ENCODE results near the gene PCMTD2. TPM values are rescaled to one million over a fixed set of nuclear protein-coding genes. Genes with fewer than 3 reads are reported as not detected.

The PCMTD2 gene
- polyA plus RNA-seq, 10 donors = 44.3 to 89.0 (median 58.3) TPM

DNA sequence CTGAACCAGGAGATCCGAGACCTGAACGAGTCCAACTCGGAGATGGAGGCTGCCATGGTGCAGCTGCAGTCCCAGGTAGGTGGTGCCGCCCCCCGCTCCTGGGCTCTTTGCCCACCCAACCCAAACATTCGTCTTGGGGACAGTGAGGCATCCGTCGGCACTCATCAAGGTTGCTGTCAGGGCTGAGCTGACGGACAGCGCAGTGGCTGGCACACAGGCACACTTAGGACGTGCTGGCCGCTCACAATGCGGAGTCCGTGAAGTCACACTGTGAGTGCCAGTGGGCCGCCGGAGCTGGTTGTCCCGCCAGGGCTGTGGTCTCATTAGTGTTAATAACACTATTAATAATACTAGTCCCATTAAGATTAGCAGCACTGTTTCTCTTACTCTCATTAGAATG is 18.2 kb upstream of the PCMTD2 start:
- no peak for DNase-seq

DNA sequence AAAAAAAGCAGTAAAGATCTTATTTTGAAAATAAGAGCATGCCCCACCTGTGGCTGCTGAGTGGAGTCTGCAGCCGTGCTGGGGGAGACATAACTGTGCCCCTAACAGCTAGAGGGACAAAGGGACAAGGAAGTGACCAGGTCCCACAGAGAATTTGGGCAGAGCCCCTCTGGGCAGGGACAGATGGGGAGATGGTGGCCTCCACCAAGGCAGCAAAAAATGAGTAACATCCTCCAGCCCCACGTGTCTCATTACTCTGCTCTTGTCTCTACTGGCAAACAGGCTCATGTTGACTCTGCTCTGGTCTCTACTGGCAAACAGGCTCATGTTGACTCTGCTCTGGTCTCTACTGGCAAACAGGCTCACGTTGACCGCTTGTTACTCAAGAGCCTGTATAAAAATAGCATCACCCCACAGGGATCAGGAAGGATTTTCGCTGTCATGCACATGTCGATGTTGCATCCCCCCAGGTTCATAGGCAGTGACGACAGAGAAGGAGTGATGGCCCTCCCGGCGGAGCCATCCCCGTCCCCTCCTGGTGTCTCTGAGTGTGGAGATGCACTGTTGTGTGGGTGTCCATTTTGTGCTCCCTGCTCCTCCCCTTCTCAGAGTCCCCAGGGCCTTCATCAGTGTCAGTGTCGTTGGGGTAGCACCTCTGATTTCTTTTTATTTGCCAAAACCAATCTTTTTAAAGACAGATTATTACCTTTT is 17.3 kb upstream of the PCMTD2 start:
- no peak for DNase-seq

DNA sequence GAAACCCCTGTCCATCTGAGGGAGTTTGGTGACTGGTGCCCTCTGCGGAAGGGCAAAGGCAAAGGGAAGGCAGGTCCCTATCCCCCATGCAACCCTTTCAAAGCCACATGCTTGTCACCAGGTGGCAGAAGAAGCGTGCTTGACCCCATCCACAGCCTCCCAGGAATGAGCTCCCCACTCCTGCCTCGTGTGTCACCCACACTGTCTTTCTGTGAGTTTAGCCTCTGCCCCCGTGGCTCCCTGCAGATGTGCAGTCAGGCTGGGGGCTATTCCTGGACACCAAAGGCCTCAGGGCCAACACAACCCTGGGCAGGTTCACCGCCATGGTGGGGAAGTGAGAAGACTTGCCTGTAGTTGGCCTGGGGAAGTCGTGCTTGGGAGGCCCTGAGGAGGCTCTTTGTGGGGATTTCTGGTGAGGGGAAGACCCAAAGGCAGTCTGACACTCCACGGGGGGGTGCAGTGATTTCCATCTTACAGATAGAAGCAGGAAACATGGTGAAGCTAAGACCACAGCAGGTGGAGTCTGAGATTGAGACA is 16.6 kb upstream of the PCMTD2 start:
- DNase-seq = no peak

DNA sequence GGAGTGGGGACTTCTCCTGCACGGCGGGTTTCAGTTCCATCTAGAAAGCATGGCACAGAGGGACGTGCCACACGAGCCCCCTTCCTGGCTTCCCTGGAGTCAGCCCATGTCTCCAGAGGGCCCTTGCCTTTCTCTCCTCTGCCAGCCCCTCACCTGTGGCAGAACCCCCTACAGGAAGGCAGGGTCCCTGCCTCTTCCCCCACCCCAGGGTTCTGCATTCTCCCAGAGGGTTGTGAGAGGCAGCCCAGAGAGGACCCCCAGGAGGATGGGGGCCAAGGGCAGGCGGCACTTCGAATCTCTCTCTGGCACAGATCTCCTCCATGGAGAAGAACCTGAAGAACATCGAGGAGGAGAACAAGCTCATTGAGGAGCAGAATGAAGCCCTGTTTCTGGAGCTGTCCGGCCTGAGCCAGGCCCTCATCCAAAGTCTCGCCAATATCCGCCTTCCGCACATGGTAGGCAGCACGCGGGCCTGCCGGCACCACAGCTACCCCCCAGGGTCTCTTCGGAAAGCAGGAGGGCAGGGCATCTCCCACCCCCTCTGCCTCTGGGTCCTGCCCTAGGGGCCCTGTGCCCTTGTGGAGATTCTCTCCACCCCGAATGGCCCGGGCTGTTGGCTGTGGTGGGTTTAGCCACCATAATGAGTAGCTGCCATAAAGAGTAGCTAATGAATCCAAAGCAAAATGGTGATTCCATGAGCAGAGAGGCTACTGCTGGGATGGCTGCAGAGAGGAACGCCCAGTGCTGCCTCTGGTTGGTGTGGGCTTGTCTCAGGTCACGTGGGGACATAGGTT is 15.9 kb upstream of the PCMTD2 start:
- DNase-seq = no peak

DNA sequence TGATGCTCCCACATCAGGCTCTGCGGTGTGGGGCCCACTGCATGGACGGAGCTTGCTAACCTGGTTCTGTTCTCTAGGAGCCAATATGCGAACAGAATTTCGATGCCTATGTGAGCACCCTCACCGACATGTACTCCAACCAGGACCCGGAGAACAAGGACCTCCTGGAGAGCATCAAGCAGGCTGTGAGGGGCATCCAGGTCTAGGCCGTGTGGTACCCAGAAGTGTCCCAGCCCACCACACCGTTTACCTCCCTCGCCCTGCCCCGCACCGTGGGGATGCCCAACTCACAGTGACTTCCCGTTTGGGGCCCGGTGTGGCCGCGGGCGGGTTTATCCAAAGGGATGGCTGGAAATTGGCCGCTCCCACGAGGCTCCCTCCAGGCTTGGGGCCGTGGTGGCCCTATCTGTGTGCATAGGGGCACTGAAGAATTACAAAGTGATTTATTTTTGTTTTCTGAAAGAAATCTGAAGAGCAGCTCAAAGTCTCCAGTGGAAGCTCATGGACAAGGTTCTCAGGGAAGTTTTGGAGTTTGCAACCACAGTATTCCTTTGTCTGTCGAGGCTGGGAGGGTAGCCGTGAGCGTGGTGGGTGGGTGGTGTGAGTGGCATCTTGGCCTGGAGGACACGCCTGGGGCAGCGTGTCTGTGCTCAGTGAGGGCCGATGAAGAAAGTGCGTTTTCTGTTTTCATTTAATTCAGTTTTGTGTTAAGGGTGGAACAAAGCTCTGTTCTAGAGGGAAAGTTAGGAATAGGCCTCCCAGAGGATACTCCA is 15.1 kb upstream of the PCMTD2 start:
- DNase-seq = no peak

DNA sequence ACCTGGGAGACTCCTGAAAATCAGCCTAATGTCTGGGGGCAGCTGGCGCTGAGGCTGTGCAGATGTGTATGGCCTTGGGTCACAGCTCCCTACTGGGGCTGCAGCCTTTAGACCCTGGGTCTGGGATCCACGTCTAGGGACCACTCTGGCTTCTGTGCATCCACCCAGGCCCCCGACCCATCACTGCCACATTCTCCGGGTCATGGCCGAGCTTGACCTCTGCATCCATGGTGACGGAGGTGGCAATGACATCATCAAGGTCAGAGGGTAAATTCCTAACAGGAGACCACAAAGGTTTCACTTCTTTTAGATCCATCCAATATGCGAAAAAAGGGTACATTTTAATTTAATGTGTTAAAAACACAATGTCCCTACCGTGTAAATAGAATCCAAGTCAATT is 14.5 kb upstream of the PCMTD2 start:
- no peak for DNase-seq

DNA sequence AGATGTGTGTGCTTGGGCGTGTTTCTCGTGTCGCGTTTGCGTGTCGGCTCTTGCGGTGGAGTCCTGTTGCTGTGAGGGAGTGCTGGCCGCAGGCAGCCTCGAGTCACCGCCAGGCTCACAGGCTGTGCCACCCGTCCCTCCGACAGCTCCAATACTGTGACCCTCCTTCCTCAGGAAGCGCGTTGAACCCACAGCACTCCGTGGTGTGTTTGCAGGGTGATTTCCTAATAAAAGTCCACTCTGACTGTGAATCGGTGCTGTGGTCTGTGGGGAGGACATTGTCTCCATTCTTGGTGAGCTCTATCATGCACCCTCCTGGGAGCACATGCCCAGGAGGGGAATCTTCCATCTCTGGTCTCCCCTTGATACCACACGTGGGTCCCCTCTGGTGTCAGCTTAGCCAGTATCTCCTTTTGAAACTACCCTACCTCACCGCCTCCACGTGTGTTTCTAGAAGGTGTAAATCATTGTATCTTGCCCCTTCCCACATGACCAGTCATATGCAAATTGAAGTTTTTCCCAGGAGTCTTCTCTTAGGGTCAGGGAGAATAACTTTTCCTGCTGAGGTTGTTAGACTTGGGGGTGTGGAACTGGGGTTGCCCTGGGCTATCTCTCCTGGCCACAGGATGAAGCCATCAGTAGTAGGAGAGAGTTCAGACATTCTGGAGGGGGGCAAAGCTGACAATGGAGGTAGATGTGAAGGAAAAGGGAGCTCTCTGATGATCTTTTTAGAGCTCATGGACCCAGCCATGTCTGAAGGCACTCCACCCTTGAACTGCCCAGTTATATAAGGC is 13.3 kb upstream of the PCMTD2 start:
- DNase-seq = no peak

DNA sequence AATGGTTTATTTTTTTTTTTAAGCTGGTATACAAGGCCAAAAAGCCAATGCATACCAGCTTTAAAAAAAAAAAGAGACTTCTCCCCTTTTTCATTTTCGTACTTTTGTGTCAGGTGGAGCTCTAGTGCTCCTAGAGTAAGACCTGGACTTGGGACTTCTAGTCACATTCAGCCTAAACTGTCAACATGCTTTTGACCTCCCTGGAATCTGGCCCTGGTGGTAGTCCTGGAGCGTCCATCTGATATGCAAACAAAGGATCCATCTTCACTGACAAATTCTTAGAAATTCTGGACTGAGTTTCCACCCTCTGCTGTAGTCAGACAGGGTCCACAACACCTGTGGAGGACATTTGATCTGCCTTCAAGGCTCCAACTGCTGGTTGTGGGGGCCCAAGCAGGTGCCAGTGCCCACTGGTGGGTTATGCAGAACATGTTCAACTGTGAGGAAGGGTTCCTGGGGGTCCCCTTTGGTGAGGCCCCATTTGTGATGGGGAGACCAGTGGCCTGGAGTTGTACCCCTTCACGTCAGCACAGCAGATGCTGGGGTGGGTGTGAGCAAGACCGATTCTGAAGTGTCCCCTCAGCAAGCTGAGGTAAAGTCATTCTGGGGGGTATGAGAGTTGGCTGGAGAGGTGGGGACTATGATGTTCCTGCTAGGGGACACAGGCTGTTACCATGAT is 12.6 kb upstream of the PCMTD2 start:
- no peak for DNase-seq

DNA sequence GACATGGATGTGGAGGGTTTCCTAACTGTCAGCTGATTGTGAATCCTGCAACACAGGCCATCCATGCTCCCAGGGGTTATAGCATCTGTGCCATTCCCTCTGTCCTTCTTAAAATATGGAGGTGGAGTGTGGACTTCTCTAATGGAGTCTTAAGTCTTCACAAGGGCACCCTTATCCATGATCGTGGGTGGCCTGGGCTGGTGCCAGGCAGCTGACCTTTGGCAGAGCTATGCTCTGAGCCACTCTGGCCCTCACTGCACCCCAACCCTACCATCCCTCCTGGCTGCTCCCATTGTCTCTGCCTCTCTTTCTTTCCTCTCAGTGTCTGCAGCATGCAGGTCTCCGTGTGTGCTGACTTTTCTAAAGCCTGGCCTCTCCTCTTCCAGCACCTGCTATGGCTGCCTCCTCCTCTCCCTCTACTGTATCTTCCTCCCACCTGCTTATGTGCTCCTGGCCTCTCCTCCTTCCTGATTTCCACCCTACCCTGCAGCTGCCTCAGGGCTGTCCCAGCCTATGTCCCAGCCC is 11.2 kb upstream of the PCMTD2 start:
- no peak for DNase-seq

DNA sequence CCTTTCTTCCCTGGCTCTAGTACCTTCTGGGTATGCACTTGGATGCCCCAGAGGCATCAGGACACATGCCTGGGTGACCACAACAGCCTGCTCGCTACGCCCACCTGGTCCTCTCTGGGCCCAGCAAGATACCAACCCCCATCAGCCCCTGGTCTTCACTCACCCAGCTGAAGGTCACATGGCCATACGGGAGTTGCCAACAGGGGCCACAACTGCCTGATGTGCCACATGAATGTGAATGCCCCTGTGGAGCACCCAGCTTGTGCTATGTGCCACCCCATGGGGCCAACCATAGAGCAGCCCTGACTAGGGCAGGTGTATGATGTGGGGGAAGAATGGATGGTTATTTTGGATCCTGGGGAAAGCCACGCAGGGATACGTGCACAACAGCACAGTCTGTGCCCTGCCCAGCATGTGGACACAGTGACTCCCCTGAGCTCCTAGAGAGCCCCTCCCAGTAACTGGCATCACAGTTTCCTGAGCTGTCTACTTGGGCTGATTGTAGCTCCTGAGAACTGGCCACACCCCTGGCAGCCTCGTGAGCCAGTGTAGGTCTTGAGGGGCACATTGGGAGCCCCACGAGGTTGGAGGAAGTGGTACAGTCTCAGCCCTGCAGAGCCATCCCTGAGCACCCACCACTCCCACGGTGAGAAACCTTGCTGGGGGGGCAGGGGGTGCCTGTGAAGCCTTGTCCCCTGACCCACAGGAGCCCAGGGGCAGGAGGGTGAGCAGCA is 10.5 kb upstream of the PCMTD2 start:
- DNase-seq = no peak

DNA sequence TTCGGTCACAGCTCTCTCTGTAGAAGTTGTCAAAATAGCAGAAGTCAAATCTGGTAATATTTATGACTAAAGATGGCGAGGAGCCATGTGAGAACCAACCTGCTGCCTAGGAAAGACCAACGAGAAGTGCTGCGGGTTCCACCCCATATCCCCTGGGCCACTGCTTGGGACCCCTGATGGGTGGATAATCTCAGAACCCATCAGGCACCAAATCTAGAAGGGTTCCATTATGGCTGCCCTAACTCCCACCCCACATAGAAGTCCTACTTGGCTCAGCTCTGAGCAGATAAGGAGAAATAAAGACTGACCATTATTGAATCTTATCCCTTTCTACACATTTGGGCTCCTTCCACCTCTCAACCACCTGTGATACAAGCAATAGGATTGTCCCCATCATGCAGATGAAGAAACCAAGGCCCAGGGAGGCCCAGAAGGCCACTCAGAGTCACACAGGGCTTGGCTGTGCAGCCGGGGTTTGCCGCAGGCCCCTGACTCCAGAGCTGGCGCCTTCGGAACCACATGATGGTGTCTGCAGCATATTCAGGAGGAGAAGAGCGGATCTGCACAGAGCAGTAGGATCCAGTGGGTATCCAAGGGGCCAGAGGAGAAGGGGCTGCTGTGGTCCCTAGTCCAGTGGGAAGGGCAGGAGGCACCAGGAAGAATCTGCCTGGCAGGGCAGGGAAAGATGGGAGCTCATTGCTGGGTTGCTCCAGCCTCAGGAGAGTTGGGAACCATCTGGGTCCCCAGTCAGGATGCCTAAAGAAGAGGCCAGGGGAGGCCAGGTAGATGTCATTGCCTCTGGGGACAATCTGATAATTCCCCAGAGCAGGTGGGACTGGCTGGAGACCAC is 9.6 kb upstream of the PCMTD2 start:
- no peak for DNase-seq

DNA sequence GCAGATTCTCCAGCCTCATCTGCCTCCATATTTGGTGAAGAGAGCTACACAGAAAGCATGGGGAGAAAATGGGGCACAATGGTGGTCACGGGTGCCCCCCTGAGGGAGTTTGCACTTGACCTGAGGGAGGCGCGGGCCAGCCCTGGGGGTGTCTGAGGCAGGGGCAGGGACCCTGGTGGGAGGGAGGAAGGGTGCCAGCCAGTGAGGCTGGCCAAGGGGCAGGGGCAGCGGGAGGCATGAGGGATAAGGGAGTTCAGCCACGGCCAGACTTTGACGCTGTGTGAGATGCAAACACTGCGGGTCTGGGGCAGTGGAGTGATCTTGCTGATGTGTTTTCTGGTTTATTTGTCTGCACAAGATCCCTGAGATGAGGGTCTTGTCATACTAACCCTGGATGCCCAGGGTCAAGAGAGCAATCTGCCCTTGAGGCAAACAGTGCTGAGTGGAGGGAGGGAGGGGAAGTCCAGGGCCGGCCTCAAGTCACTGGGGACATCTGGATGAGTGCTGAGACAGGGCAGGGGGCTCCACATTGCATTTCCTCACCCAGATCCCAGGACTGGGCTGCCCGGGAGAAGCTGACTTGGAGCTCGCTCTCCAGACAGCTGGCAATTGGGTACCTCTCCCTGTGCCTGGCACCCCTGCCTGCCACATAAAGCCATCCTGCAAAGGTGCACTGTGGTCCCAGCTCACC is 8.8 kb upstream of the PCMTD2 start:
- DNase-seq = no peak

DNA sequence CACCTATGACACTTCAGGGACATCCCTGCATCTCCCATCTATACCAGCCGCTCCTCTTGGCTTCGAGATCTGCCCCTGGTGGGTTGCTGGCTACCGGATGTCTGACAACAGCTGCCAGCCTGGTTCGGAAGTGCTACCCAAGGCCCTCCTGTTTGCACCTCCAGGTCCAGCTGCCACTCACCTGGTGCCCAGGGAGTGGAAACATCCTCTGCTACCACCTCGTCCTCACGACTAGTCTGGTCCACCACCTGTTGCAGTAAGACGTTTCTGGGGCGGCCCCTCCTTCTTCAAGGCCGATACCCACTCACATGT is 8.3 kb upstream of the PCMTD2 start:
- DNase-seq = no peak

DNA sequence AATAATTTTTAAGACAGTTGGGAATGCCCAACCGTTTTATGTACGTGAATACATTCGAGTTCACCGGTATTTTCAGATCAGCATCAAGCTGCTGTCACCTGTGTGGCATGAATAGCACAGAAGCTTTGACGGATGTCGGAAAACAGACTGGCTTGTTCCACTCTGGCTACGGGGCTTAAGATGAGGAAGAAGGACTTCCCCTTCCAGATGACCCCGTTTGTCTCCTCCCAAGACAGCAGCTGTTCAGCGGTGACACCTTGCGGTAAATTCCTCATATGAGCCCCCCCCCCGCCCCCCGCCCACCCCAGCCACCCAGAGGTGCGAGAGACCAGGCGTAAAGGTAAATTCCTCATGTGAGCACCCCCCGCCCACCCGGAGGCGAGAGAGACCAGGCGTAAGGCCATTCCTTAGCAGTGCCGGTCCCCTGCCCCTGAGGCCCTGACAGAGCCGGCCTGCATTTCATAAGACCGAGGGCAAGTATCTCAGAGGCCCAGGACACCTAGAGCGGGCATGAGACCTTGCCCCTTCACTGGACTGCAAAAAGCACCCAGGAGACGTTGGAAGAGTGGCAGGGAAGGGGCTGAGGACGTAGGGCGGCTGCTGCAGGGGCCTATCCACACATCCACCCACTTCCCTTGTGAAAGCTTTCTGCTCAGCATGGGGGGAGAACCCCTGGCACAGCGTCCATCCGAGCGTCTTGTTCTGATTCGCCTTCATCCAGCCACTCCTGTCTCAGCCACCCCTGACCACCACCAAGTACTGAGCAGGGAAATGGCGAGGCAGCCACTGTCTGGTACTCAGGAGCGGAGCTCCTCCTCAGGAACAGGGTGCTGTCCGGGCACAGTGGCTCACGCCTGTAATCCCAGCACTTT is 7.3 kb upstream of the PCMTD2 start:
- no peak for DNase-seq

DNA sequence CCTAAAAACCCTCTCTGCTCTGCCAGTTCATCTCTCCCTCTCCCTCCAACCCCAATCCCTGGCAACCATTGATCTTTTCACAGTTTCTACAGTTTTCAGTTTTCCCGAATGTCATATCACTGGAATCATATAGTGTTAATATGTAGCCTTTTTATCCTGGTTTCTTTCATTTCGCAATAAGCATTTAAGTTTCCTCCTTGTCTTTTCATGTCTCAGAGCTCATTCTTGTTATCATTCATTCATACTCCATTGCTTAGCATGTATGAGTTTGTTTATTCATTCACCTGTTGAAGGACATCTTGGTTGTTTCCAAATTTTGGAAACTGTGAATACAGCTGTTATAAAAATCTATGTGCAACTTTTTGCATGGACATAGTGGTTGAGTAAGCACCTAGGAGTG is 5.5 kb upstream of the PCMTD2 start:
- no peak for DNase-seq

DNA sequence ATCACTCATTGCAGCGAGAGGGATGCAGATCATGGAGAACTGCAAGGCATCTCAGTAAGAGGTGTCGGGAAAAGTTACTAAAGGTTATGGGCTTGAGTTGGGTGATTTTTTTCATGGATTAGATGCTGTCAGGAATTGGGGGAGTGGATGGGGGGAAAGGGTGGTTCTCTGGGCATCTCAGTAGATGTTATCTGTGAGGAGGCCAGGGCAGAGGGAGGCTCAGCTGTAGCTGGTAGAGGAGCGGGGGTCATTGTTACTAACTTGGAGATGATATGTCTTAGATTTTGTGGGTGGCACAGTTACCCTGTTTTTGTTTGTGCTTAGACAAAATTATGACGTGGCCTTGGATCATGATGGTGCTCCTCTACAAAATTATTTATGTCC is 2.6 kb upstream of the PCMTD2 start:
- DNase-seq = no peak

DNA sequence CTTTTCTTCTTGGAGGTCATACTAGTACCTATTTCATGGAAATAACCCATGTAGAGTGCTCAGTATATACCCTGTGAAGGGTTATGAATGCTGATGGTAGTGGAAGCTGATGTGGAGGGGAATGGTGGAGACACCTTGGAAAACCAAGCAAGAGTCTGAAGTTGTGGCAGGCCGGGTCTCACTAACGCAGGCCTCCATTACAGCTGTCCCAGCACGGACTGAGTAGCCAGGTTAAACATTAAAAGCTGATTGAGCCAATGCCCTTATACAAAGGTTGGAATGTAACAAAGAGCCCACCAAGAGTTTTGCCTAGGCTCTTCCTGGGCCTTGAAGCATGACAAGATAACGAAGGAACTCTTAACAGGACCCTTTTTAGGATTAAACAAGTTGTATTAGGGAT is 2.1 kb upstream of the PCMTD2 start:
- DNase-seq = no peak

DNA sequence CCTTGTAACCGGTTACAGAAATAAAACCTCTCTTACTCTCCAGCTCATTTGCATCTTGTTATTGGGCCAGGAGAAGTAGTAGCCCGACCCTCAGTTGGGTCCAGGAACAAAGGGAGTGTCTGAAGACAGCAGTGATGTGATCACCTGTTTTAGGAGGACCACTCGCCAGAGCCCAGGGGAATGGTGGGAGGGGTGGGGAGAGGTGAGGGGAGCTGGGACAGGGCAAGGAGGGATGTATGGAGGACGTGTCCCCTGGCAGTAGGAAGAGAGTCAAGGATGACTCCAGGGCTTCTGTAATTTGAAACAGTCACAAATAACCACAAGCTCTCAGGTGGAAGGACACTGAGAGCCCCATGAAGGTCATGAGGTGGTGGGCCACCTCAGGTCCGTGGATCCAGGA is 1.4 kb upstream of the PCMTD2 start:
- DNase-seq = no peak

Data from muscle of back (tissue), 11 donors.